H9 (cell line): ENCODE results near the gene KDM5B. TPM values are rescaled to one million over a fixed set of nuclear protein-coding genes. Genes with fewer than 3 reads are reported as not detected.

Experiments used
- DNase-seq: peaks from one replicate; pipeline ENCODE4 v3.0.0-alpha.2; 2017
- H2AFZ ChIP-seq: one replicate; pipeline ENCODE4 v1.6.1; 2013; ENCODE audit warnings: mild to moderate bottlenecking, low read length, control low read depth, moderate library complexity
- H2AK5ac ChIP-seq: 2 replicates; pipeline ENCODE4 v1.6.1; 2013; ENCODE audit warnings: low read length, control low read depth, mixed read lengths; ENCODE audit not compliant: insufficient read length
- H2BK120ac ChIP-seq: one replicate; pipeline ENCODE4 v1.6.1; 2013; ENCODE audit warnings: low read depth, mild to moderate bottlenecking, low read length, control low read depth, inconsistent platforms; ENCODE audit not compliant: poor library complexity, severe bottlenecking
- H2BK12ac ChIP-seq: 2 replicates; pipeline ENCODE4 v1.6.1; 2013; ENCODE audit warnings: low read length, control low read depth, mixed read lengths, low read depth; ENCODE audit not compliant: insufficient read length
- H2BK15ac ChIP-seq: 2 replicates; pipeline ENCODE4 v1.6.1; 2013; ENCODE audit warnings: low read depth, low read length, control low read depth
- H2BK20ac ChIP-seq: one replicate; pipeline ENCODE4 v1.6.1; 2013; ENCODE audit warnings: low read depth, mild to moderate bottlenecking, low read length, control low read depth, inconsistent platforms; ENCODE audit not compliant: poor library complexity, severe bottlenecking
- H2BK5ac ChIP-seq: 2 replicates; pipeline ENCODE4 v1.6.1; 2013; ENCODE audit warnings: low read length, control low read depth, mixed read lengths; ENCODE audit not compliant: insufficient read length
- H3K14ac ChIP-seq: 2 replicates; pipeline ENCODE4 v1.6.1; 2013; ENCODE audit warnings: low read length, control low read depth; ENCODE audit not compliant: insufficient read depth
- H3K18ac ChIP-seq: 2 replicates; pipeline ENCODE4 v1.6.1; 2013; ENCODE audit warnings: low read depth, mild to moderate bottlenecking, mixed read lengths, low read length, control low read depth; ENCODE audit not compliant: insufficient read length
- H3K23ac ChIP-seq: 2 replicates; pipeline ENCODE4 v1.6.1; 2013; ENCODE audit warnings: low read length, control low read depth, mixed read lengths, low read depth; ENCODE audit not compliant: insufficient read length
- H3K23me2 ChIP-seq: 2 replicates; pipeline ENCODE4 v1.6.1; 2013; ENCODE audit warnings: low read depth, mild to moderate bottlenecking, mixed read lengths, low read length, control low read depth; ENCODE audit not compliant: insufficient read length, poor library complexity, severe bottlenecking
- H3K27ac ChIP-seq: 2 replicates; pipeline ENCODE4 v1.5.1; 2013; ENCODE audit warnings: low read length, control low read depth, mixed read lengths, low read depth; ENCODE audit not compliant: insufficient read length
- H3K27me3 ChIP-seq: 2 replicates; pipeline ENCODE4 v1.6.1; 2013; ENCODE audit warnings: low read length, control low read depth, inconsistent platforms; ENCODE audit not compliant: insufficient read depth
- H3K4ac ChIP-seq: 2 replicates; pipeline ENCODE4 v1.6.1; 2013; ENCODE audit warnings: low read depth, mild to moderate bottlenecking, control low read depth, inconsistent platforms, low read length, moderate library complexity
- H3K4me1 ChIP-seq: 2 replicates; pipeline ENCODE4 v1.6.1; 2013; ENCODE audit warnings: low read length, control low read depth, inconsistent platforms; ENCODE audit not compliant: insufficient read depth
- H3K4me2 ChIP-seq: 2 replicates; pipeline ENCODE4 v1.6.1; 2013; ENCODE audit warnings: low read length, control low read depth, mixed read lengths; ENCODE audit not compliant: insufficient read length, insufficient read depth
- H3K56ac ChIP-seq: 2 replicates; pipeline ENCODE4 v1.6.1; 2013; ENCODE audit warnings: low read depth, mild to moderate bottlenecking, mixed read lengths, low read length, control low read depth; ENCODE audit not compliant: insufficient read length
- H3K79me1 ChIP-seq: 2 replicates; pipeline ENCODE4 v1.6.1; 2013; ENCODE audit warnings: low read depth, mild to moderate bottlenecking, moderate library complexity, low read length, control low read depth, inconsistent platforms; ENCODE audit not compliant: insufficient read depth, poor library complexity, severe bottlenecking
- H3K79me2 ChIP-seq: 2 replicates; pipeline ENCODE4 v1.6.1; 2013; ENCODE audit warnings: low read length, control low read depth, inconsistent platforms; ENCODE audit not compliant: insufficient read depth
- H3K9ac ChIP-seq: 2 replicates; pipeline ENCODE4 v1.6.1; 2013; ENCODE audit warnings: low read length, control low read depth, mixed read lengths; ENCODE audit not compliant: insufficient read length; ENCODE audit errors: extremely low read depth
- H3K9me3 ChIP-seq: one replicate; pipeline ENCODE4 v1.6.1; 2013; ENCODE audit warnings: low read depth, low read length, inconsistent platforms; ENCODE audit not compliant: control insufficient read depth
- H3T11ph ChIP-seq: one replicate; pipeline ENCODE4 v1.6.1; 2013; ENCODE audit warnings: mild to moderate bottlenecking, low read length, control low read depth, inconsistent platforms
- H4K20me1 ChIP-seq: one replicate; pipeline ENCODE4 v1.6.1; 2013; ENCODE audit not compliant: control insufficient read depth, insufficient read length, insufficient read depth
- H4K5ac ChIP-seq: 2 replicates; pipeline ENCODE4 v1.6.1; 2013; ENCODE audit warnings: low read depth, mild to moderate bottlenecking, mixed read lengths, low read length, control low read depth; ENCODE audit not compliant: insufficient read length
- H4K8ac ChIP-seq: replicated peaks from 2 replicates; pipeline ENCODE4 v1.6.1; 2013; ENCODE audit warnings: low read length, control low read depth, mixed read lengths, low read depth; ENCODE audit not compliant: insufficient read length
- H4K91ac ChIP-seq: 2 replicates; pipeline ENCODE4 v1.6.1; 2013; ENCODE audit warnings: low read depth, mild to moderate bottlenecking, moderate library complexity, mixed read lengths, low read length, control low read depth; ENCODE audit not compliant: insufficient read length
- H3K27ac Mint-ChIP-seq, 3 experiments: 2 replicates in 2 of 3; 3 replicates in 1 of 3; pipeline ENCODE4 v1.8.0; 2020 to 2021; ENCODE audit warnings: mixed read lengths in 3 of 3, mild to moderate bottlenecking in 1 of 3, moderate library complexity in 1 of 3
- H3K27me3 Mint-ChIP-seq: 2 replicates; pipeline ENCODE4 v1.8.0; 2021; ENCODE audit warnings: low read depth, mild to moderate bottlenecking, moderate library complexity, mixed read lengths
- H3K36me3 Mint-ChIP-seq, 3 experiments: 2 replicates in 2 of 3; 3 replicates in 1 of 3; pipeline ENCODE4 v1.8.0; 2020 to 2021; ENCODE audit warnings: low read depth in 3 of 3, mixed read lengths in 3 of 3; ENCODE audit not compliant: insufficient read depth in 1 of 3
- H3K4me1 Mint-ChIP-seq, 2 experiments: 2 replicates each; pipeline ENCODE4 v1.8.0; 2020; ENCODE audit warnings: mixed read lengths in 2 of 2
- H3K4me3 Mint-ChIP-seq, 2 experiments: 2 replicates in 1 of 2; 3 replicates in 1 of 2; pipeline ENCODE4 v1.8.0; 2020 to 2021; ENCODE audit warnings: mild to moderate bottlenecking in 2 of 2, mixed read lengths in 2 of 2, moderate library complexity in 1 of 2
- H3K9me3 Mint-ChIP-seq, 2 experiments: 2 replicates in 1 of 2; 3 replicates in 1 of 2; pipeline ENCODE4 v1.8.0; 2020; ENCODE audit warnings: mild to moderate bottlenecking in 2 of 2, mixed read lengths in 2 of 2, moderate library complexity in 1 of 2
- WGBS: extraction: QIAGEN DNeasy Blood & Tissue Kit; methylation state at CpG from one replicate; pipeline ENCODE4 v1.1.7; 2013; ENCODE audit warnings: missing lambda C conversion rate, low lambda C conversion rate, mixed read lengths; ENCODE audit not compliant: insufficient read length; ENCODE audit errors: extremely low coverage; 5-methylcytosine and 5-hydroxymethylcytosine counted together
- total RNA-seq: library from RNA; stranded (reverse); gene quantifications from 2 replicates; pipeline ENCODE4 v1.2.1, GENCODE V29; 2021
- TF ChIP-seq, protein P1 (sequence below): fragments of 200-600 bp; sonication (generic); conservative IDR thresholded peaks from 3 replicates; pipeline ENCODE4 v1.8.0; 2021; ENCODE audit warnings: antibody characterized with exemption, mild to moderate bottlenecking

Gene KDM5B
- total RNA-seq, 1 experiment from 2014 or later: 210 TPM

DNA sequence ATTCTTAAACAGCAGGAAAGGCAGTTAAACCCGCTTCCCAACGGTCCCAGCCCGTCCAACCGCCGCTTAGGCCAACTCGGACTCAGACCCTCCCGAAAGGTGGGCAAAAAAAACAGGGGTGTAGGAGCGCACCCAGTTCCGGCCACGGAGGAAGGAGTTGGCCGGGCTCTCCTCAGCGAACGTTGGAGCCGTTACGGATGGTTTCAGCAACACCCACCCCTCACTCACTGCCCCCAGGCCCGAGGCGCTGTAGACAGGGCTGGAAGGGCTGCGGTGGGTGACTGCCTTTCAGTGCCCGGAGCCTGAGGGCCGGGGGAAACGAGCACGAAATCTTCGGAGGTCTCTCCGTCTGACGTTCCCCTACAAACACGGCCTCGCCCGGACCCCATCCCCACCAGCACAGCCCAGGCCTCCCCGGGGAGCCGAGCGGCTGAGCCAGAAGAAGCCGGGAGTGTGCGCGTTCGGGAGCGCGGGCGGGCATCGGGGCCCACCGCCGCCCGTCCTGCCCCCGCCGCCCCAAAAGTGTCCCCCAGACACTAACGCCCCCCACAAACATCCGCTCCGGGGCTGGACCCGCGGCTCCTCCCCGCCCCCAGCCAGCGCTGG lies 1.3 kb downstream of the KDM5B start:
- peak overlapping the region; percentile 64 for H3K14ac ChIP-seq
- H4K20me1 ChIP-seq: no peaks in the 10 kb centered on the region
- no peak overlapping the region for H2BK120ac ChIP-seq
- H3K4me1 ChIP-seq: peaks cover 15% of the 10 kb centered on the region
- H3K27ac ChIP-seq: peak overlapping the region; percentile 39
- H3K9me3 ChIP-seq: no peaks in the 10 kb centered on the region
- H2BK12ac ChIP-seq: no peak overlapping the region
- H3K23ac ChIP-seq: no peak overlapping the region
- H3K56ac ChIP-seq: no peak overlapping the region
- H3K18ac ChIP-seq: peak overlapping the region; percentile 65
- H3K9ac ChIP-seq: peak overlapping the region; percentile 96
- TF ChIP-seq, protein P1, sequence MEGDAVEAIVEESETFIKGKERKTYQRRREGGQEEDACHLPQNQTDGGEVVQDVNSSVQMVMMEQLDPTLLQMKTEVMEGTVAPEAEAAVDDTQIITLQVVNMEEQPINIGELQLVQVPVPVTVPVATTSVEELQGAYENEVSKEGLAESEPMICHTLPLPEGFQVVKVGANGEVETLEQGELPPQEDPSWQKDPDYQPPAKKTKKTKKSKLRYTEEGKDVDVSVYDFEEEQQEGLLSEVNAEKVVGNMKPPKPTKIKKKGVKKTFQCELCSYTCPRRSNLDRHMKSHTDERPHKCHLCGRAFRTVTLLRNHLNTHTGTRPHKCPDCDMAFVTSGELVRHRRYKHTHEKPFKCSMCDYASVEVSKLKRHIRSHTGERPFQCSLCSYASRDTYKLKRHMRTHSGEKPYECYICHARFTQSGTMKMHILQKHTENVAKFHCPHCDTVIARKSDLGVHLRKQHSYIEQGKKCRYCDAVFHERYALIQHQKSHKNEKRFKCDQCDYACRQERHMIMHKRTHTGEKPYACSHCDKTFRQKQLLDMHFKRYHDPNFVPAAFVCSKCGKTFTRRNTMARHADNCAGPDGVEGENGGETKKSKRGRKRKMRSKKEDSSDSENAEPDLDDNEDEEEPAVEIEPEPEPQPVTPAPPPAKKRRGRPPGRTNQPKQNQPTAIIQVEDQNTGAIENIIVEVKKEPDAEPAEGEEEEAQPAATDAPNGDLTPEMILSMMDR: no peak
- Mint-ChIP-seq H3K4me1 (peaks cover 58 to 65% of the 10 kb centered on the region in 2 experiments), H3K27ac (peak overlapping the region; percentile 79 to 99 (median 86); a peak in 6 of 7 replicates), H3K4me3 (peak overlapping the region; percentile 91 to 96), H3K27me3 (peaks cover 7% of the 10 kb centered on the region), H3K9me3 (peaks cover 0 to 2% of the 10 kb centered on the region in 2 experiments; a peak in 1 of 5 replicates), H3K36me3 (peaks cover 4 to 7% (median 5%) of the 10 kb centered on the region in 3 experiments; a peak in 4 of 7 replicates)
- H3K4me2 ChIP-seq: peak overlapping the region; percentile 82
- H3K4ac ChIP-seq: no peak overlapping the region
- no peaks in the 10 kb centered on the region for H3K79me1 ChIP-seq
- WGBS: no CpG with 5 or more reads among the region's 51 CpGs
- DNase-seq: no peak
- H2BK5ac ChIP-seq: no peak overlapping the region
- peaks cover 51% of the 10 kb centered on the region for H3K79me2 ChIP-seq
- H3T11ph ChIP-seq: no peak overlapping the region
- peaks cover 26% of the 10 kb centered on the region for H3K23me2 ChIP-seq
- no peak overlapping the region for H4K5ac ChIP-seq
- no peak overlapping the region for H2AFZ ChIP-seq
- peaks cover 3% of the 10 kb centered on the region; the same call in 1 of the 2 replicates for H3K27me3 ChIP-seq
- no peak overlapping the region for H2AK5ac ChIP-seq
- no peak overlapping the region for H2BK20ac ChIP-seq
- no peak overlapping the region for H4K91ac ChIP-seq
- no peak overlapping the region for H4K8ac ChIP-seq
- H2BK15ac ChIP-seq: no peak overlapping the region
